Posterior cingulate gyrus (tissue), 11 donors: ENCODE results near the gene CYTIP.
"Not testable (repeated sequence)": the region's sequence is repeated elsewhere in the genome, so short reads cannot be mapped to it uniquely, and the experiment has no call there.

Experiments used
- DNase-seq, 10 donors: peaks; one replicate each; pipeline versions ENCODE4 v3.0.0 to v3.0.0-alpha.2; 2020 to 2021; ENCODE audit warnings: mixed read lengths in 3 of 10
- intact Hi-C: fragments of 100-400 bp; cut with DNase I; formaldehyde crosslinking; loops from one replicate; pipeline ENCODE4 v1.15.1; 2023

CYTIP gene

DNA sequence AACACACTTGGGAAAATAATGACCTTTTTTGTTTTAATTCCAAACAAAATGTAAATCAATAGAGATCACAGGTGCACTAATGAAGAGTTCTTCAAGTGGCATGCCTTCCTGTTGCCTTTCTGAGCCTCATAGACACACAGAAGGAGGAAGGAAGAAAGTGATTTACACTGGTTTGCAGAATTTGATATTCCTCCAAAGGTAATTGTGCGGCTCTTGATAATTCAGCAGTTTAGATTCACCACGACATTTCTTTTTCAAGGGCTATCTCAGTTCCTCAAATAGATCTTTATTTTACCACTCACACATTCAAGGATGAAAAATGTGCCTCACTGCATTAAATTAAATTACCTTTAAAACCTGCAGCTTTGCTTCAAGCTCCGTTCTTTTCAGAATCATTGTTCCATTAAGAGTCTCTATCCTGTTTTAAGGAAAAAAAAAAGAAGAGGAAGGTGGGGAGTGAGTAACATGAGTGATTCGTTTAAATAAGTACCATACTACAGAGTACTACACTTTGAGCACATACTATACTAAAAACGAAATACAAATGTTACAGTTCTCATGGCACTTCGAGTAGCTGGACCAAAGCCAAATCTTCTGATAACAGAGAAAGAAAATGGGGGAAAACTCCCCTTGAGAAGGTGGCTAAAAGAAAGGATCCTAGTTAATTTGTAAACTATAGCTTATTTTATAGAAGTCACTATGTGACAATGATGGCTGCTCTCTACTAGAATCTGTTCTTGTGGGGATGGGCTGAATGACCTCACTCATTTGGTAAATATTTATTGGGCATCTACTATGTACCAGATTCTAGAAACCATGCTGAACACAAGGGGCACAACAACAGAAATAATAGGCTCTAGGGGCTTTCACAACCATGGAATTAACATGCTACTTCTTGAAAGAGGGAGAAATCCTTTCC lies 16.6 kb downstream of the CYTIP start:
- intact Hi-C loops, result no loop called here
- no peak for DNase-seq

- intact Hi-C loops, result no loop called here
- no peak for DNase-seq
Observed at GRCh38 chr2:157426477-157426994, 17.4 kb downstream of the CYTIP start.

- intact Hi-C loops, result no loop called here
- no peak for DNase-seq
Observed at GRCh38 chr2:157424374-157424773, 19.5 kb downstream of the CYTIP start.

- intact Hi-C loops, result no loop called here
- no peak for DNase-seq
Observed at GRCh38 chr2:157421964-157422363, 21.9 kb downstream of the CYTIP start.

DNA sequence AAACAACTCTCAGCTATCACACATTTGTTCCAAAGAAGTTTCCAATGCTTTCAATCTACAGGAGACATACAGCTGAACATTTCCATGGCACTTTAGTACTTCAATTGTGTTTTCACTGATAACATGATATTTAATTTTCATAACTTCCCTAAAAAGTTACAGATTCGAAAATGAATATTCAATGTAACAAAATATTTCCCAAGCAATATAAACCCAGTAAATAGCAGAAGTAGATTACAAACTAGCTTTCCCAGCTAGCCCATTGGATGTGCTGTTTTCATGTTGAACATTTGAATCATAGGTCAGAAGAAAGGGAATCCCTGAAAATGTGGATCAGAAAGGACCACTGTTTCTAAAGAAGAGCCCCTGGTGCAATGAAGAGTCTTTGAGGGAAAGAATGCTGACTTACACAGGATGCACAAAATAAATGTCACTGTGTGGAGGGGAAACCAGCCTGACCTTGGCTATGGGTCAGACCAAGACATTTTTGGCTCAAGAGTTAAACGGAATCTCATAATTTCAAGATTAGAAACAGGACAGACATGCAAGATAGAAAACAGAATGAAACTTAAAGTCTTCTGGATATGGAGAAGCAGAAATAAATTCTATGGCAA lies 22.5 kb downstream of the CYTIP start:
- DNase-seq, result no peak
- intact Hi-C loops, result no loop called here

GRCh38 chr2:157420771-157421323 lies 23.0 kb downstream of the CYTIP start:
- intact Hi-C loops, result no loop called here
- no peak for DNase-seq

GRCh38 chr2:157419031-157419575 lies 24.8 kb downstream of the CYTIP start:
- intact Hi-C loops, result no loop called here
- DNase-seq, result no peak

GRCh38 chr2:157418239-157418641 lies 25.6 kb downstream of the CYTIP start:
- DNase-seq, result no peak
- intact Hi-C loops, result no loop called here

GRCh38 chr2:157415591-157416101 lies 28.2 kb downstream of the CYTIP start:
- DNase-seq, result peak in 1 of 10 donors; percentile 61
- intact Hi-C loops, result no loop called here

DNA sequence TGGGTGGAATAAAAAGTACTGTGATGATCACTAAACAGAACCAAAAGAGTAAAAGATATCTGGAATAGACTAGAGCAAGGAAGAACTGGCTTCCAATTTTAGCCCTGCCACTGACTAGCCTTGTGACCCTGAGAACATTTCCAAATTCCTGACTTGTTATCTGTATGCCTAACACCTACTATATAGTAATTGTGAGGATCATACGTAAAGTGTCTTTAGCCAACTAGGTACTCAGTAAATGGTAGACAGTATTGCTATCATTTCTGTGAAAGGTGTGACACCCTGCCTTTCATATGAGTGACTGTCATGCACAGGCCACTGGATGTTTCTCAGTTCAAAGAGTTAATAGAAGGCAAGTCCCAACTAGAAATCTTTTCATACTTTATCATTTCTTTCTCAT lies 29.8 kb downstream of the CYTIP start:
- no peak for DNase-seq
- intact Hi-C loops, result no loop called here

DNA sequence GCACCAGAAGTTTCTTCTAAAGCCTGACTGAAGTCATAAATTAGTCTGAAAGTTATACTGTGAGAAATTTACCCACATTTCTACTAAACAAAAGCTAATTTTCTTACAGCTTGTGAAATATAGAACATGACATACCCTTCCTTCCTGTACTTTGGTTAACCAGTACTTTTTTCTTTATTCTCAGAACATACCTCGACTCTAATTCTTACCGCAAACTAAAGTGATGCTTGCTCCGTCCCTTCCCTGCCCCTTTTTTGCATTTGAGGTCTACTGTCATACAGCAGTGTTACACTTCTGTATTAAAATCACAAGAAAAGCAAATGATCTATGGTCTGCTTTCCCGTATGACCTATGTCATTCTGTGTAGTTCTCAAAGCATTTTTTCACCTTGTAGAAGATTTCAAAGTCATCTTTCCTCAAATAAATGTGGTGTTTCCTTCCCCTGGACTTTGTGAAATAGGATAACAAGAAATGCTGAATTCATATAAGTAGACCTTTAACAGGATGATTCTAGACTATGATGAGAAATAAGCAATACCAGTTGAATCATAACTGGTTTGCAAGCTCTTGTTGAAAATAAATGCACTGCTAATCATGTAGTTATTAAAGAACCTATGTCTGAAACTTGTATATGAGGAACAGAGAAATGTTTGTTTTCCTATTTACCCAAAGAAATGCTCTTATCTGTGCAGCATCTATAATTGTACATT lies 30.4 kb downstream of the CYTIP start:
- DNase-seq, result no peak

GRCh38 chr2:157411624-157412336 lies 32.1 kb downstream of the CYTIP start:
- intact Hi-C loops, result no loop called here
- DNase-seq, result no peak

More for the DNA sequence above, 30.4 kb downstream of the CYTIP start:
- intact Hi-C loops, result no loop called here

DNA sequence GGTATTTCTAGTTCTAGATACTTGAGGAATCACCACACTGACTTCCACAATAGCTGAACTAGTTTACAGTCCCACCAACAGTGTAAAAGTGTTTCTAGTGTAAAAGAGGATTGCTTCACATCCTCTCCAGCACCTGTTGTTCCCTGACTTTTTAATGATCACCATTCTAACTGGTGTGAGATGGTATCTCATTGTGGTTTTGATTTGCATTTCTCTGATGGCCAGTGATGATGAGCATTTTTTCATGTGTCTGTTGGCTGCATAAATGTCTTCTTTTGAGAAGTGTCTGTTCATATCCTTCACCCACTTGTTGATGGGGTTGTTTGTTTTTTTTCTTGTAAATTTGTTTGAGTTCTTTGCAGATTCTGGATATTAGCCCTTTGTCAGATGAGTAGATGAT lies 38.5 kb downstream of the CYTIP start:
- intact Hi-C loops, DNase-seq: not testable (repeated sequence)

DNA sequence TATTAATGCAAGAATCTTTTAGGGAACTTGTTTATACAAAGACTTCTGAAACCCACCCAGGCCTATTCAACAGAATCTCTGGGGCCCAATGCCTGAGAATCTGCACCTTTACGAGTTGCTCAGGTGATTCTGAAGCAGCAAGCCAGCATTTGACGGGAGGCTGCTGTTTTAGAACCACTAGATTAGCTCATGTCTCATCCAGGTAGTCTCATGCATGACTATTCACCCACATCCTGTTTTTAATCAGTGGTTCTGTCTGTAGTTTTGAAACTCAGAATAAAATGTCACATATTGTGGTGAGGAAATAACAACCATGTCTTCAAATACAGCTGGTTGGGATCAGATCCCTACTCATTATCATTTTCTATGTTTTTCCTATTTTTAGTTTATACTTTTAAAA lies 39.5 kb downstream of the CYTIP start:
- intact Hi-C loops, result no loop called here
- DNase-seq, result peak in 1 of 10 donors; percentile 35

DNA sequence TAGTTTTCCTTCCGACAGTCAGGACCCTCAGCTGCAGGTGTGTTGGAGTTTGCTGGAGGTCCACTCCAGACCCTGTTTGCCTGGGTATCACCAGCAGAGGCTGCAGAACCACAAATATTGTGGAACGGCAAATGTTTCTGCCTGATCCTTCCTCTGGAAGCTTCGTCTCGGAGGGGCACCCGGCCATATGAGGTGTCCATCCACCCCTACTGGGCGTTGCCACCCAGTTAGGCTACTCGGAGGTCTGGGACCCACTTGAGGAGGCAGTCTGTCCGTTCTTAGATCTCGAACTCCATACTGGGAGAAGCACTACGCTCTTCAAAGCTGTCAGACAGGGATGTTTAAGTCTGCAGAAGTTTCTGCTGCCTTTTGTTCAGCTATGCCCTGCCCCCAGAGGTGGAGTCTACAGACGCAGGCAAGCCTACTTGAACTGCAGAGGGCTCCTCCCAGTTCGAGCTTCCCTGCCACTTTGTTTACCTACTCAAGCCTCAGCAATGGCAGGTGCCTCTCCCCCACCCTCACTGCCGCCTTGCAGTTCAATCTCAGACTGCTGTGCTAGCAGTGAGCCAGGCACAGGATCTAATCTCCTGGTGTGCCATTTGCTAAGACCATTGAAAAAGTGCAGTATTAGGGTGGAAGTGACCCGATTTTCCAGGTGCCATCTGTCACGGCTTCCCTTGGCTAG lies 40.9 kb downstream of the CYTIP start:
- intact Hi-C loops, result not testable (repeated sequence)
- DNase-seq, result peak in 2 of 10 donors; percentile 39 to 62

GRCh38 chr2:157395811-157396210 lies 48.1 kb downstream of the CYTIP start:
- intact Hi-C loops, result no loop called here
- DNase-seq, result no peak

- no peak for DNase-seq
- intact Hi-C loops, result no loop called here
Observed at GRCh38 chr2:157394928-157395327, 49.0 kb downstream of the CYTIP start.

GRCh38 chr2:157393348-157393747 lies 50.5 kb downstream of the CYTIP start:
- no peak for DNase-seq

DNA sequence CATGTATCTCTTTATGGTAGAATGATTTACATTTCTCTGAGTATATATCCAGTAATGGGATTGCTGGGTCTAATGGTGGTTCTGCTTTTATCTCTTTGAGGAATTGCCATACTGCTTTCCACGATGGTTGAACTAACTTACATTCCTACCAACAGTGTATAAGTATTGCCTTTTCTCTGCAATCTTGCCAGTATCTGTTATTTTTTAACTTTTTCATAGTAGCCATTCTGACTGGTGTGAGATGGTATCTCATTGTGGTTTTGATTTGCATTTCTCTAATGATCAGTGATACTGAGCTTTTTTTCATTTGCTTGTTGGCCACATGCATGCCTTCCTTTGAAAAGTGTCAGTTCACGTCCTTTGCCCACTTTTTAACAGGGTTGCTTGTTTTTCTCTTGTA lies 55.1 kb downstream of the CYTIP start:
- no peak for DNase-seq
- intact Hi-C loops, result no loop called here

More at GRCh38 chr2:157393348-157393747, 50.5 kb downstream of the CYTIP start:
- intact Hi-C loops, result no loop called here
